ENCODE measurements around the gene HOXD13. TPM values are rescaled to one million over a fixed set of nuclear protein-coding genes. Genes with fewer than 3 reads are reported as not detected.
A peak's percentile ranks its signal among the peaks of the same experiment; 100 is the strongest.

HOXD13 gene
- total RNA-seq, 2 experiments from 2014 or later = not detected

- peak overlapping the region; percentile 35 for H3K4me2 ChIP-seq (ENCODE audit: low read length)
- intact Hi-C loops (cut with micrococcal nuclease; ENCODE audit: unreplicated experiment) = no loop called here
- DNase-seq (ENCODE audit: low spot score) = no peak
- no peaks in the 10 kb centered on the region for H3K79me2 ChIP-seq (ENCODE audit: insufficient read depth, low read depth, low read length)
- H3K27ac ChIP-seq (ENCODE audit: low read depth, low read length, poor library complexity, severe bottlenecking) = no peak overlapping the region
- no peaks in the 10 kb centered on the region for H3K36me3 ChIP-seq (ENCODE audit: insufficient read depth, low read length)
- H3K4me1 ChIP-seq (ENCODE audit: insufficient read depth, low read length, poor library complexity, severe bottlenecking) = no peaks in the 10 kb centered on the region
- TF ChIP-seq CTCF (conservative IDR thresholded peaks at IDR 0.05; ENCODE audit: low read length) (no peak), EZH2phosphoT487 (IDR thresholded peaks at IDR 0.05; ENCODE audit: borderline replicate concordance, low read depth, low read length) (peak; percentile 64; the same call in 1 of the 2 replicates)
- H3K9me2 ChIP-seq (ENCODE audit: insufficient read depth, low read length) = no peaks in the 10 kb centered on the region
- H3K9me3 ChIP-seq (ENCODE audit: low read length) = no peaks in the 10 kb centered on the region
- H4K20me1 ChIP-seq (ENCODE audit: insufficient read depth, low read length) = no peaks in the 10 kb centered on the region
- no TSS peak for BruUV-seq (replicated peaks)
- H3K4me3 ChIP-seq (ENCODE audit: low read depth, low read length, poor library complexity, severe bottlenecking) = peak overlapping the region; percentile 36
- CTCF ChIA-PET (ENCODE audit: unreplicated experiment) = interaction anchor here (1.2 kb wide), 1 partner anchor 322 kb away, joined by 7 read pairs; no protein-coding TSS in a partner anchor
- no peak overlapping the region for H2AFZ ChIP-seq (ENCODE audit: low read length)
- POLR2A ChIA-PET = interaction anchor here (0.7 to 1.0 kb wide), 3 partner anchors 164 to 422 kb away, joined by 4 to 8 read pairs (median 7); no protein-coding TSS in a partner anchor
These were observed 40.0 kb downstream of the HOXD13 start for GRCh38 chr2:176132205-176133171.

GRCh38 chr2:176133389-176133788 lies 40.9 kb downstream of the HOXD13 start:
- no peaks in the 10 kb centered on the region for H4K20me1 ChIP-seq (ENCODE audit: insufficient read depth, low read length)
- no peak for TF ChIP-seq CTCF (conservative IDR thresholded peaks at IDR 0.05; ENCODE audit: low read length)
- no peak for TF ChIP-seq EZH2phosphoT487 (IDR thresholded peaks at IDR 0.05; ENCODE audit: borderline replicate concordance, low read depth, low read length)
- intact Hi-C loops (cut with micrococcal nuclease; ENCODE audit: unreplicated experiment) = no loop called here
- H3K9me3 ChIP-seq (ENCODE audit: low read length) = no peaks in the 10 kb centered on the region
- no TSS peak for BruUV-seq (replicated peaks)
- H3K4me2 ChIP-seq (ENCODE audit: low read length) = no peak overlapping the region
- DNase-seq (ENCODE audit: low spot score) = no peak
- H3K4me3 ChIP-seq (ENCODE audit: low read depth, low read length, poor library complexity, severe bottlenecking) = no peak overlapping the region
- CTCF ChIA-PET (ENCODE audit: unreplicated experiment) = no interaction called here
- H3K36me3 ChIP-seq (ENCODE audit: insufficient read depth, low read length) = no peaks in the 10 kb centered on the region
- H3K9me2 ChIP-seq (ENCODE audit: insufficient read depth, low read length) = no peaks in the 10 kb centered on the region
- no peaks in the 10 kb centered on the region for H3K4me1 ChIP-seq (ENCODE audit: insufficient read depth, low read length, poor library complexity, severe bottlenecking)
- no peaks in the 10 kb centered on the region for H3K79me2 ChIP-seq (ENCODE audit: insufficient read depth, low read depth, low read length)
- H2AFZ ChIP-seq (ENCODE audit: low read length) = no peak overlapping the region
- no peak overlapping the region for H3K27ac ChIP-seq (ENCODE audit: low read depth, low read length, poor library complexity, severe bottlenecking)
- POLR2A ChIA-PET = interaction anchor here (0.7 kb wide), 1 partner anchor 455 kb away, joined by 3 read pairs; no protein-coding TSS in a partner anchor

- Histone ChIP-seq H3K4me1 (ENCODE audit: insufficient read depth, low read length, poor library complexity, severe bottlenecking) (no peaks in the 10 kb centered on the region), H3K9me2 (ENCODE audit: insufficient read depth, low read length) (no peaks in the 10 kb centered on the region), H3K9me3 (ENCODE audit: low read length) (no peaks in the 10 kb centered on the region), H4K20me1 (ENCODE audit: insufficient read depth, low read length) (no peaks in the 10 kb centered on the region), H3K4me2 (ENCODE audit: low read length) (no peak overlapping the region), H3K4me3 (ENCODE audit: low read depth, low read length, poor library complexity, severe bottlenecking) (no peak overlapping the region), H3K79me2 (ENCODE audit: insufficient read depth, low read depth, low read length) (no peaks in the 10 kb centered on the region), H3K36me3 (ENCODE audit: insufficient read depth, low read length) (no peaks in the 10 kb centered on the region), H3K27ac (ENCODE audit: low read depth, low read length, poor library complexity, severe bottlenecking) (no peak overlapping the region), H2AFZ (ENCODE audit: low read length) (no peak overlapping the region)
- intact Hi-C loops (cut with micrococcal nuclease; ENCODE audit: unreplicated experiment) = no loop called here
- ChIA-PET POLR2A (interaction anchor here (0.7 kb wide), 1 partner anchor 454 kb away, joined by 3 read pairs; no protein-coding TSS in a partner anchor), CTCF (ENCODE audit: unreplicated experiment) (no interaction called here)
- no TSS peak for BruUV-seq (replicated peaks)
- no peak for DNase-seq (ENCODE audit: low spot score)
- no peak for TF ChIP-seq EZH2phosphoT487 (IDR thresholded peaks at IDR 0.05; ENCODE audit: borderline replicate concordance, low read depth, low read length)
- TF ChIP-seq CTCF (conservative IDR thresholded peaks at IDR 0.05; ENCODE audit: low read length) = no peak
These were observed 41.5 kb downstream of the HOXD13 start for GRCh38 chr2:176134035-176134434.
